IMR-90 (cell line): ENCODE data around the gene MATN3. TPM values are rescaled to one million over a fixed set of nuclear protein-coding genes. Genes with fewer than 3 reads are reported as not detected.

Experiments
- ATAC-seq: fragments of 200-7000 bp; cut with Tn5 transposase; 2 replicates; pipeline ENCODE4 v1.9.1; 2020; ENCODE audit warnings: low read depth, mild to moderate bottlenecking, moderate library complexity
- BruUV-seq: library from RNA; stranded (reverse); fragments of 400-500 nt; replicated peaks from 2 replicates; lab custom pipeline; 2021; lab: Mats Ljungman, UMichigan
- CTCF ChIA-PET: fragments of 300-600 bp; formaldehyde crosslinking; extraction: SDS; loops from one replicate; lab custom pipeline; 2021; ENCODE audit warnings: antibody characterized with exemption; lab: Yijun Ruan, JAX
- POLR2A ChIA-PET: fragments of 300-600 bp; sonication (Branson Sonifier 250); formaldehyde crosslinking; loops from one replicate; lab custom pipeline; 2022; ENCODE audit warnings: antibody characterized with exemption; ENCODE audit not compliant: unreplicated experiment; lab: Charles Lee
- DNase-seq: peaks from one replicate; pipeline ENCODE4 v3.0.0; 2013
- H2AFZ ChIP-seq: replicated peaks from 2 replicates; pipeline ENCODE3; 2013; ENCODE audit warnings: low read length, mild to moderate bottlenecking; ENCODE audit not compliant: poor library complexity
- H2AK5ac ChIP-seq: 2 replicates; pipeline ENCODE4 v1.6.1; 2013; ENCODE audit warnings: low read depth, low read length, inconsistent platforms
- H2AK9ac ChIP-seq: replicated peaks from 2 replicates; pipeline ENCODE3; 2013; ENCODE audit warnings: mild to moderate bottlenecking, low read depth, low read length, moderate library complexity; ENCODE audit not compliant: poor library complexity
- H2BK120ac ChIP-seq: 2 replicates; pipeline ENCODE4 v1.6.1; 2013; ENCODE audit warnings: low read depth, low read length, inconsistent platforms
- H2BK15ac ChIP-seq: 3 replicates; pipeline ENCODE4 v1.6.1; 2013; ENCODE audit warnings: low read depth, low read length, inconsistent platforms
- H2BK20ac ChIP-seq: 2 replicates; pipeline ENCODE4 v1.6.1; 2013; ENCODE audit warnings: low read depth, mild to moderate bottlenecking, inconsistent platforms, low read length, moderate library complexity
- H2BK5ac ChIP-seq: 2 replicates; pipeline ENCODE4 v1.6.1; 2013; ENCODE audit warnings: mild to moderate bottlenecking, low read depth, low read length, inconsistent platforms; ENCODE audit not compliant: poor library complexity, severe bottlenecking
- H3K14ac ChIP-seq: replicated peaks from 2 replicates; pipeline ENCODE4 v1.6.1; 2013; ENCODE audit warnings: low read depth, low read length, inconsistent platforms
- H3K18ac ChIP-seq: 2 replicates; pipeline ENCODE4 v1.6.1; 2013; ENCODE audit warnings: low read depth, low read length, control low read depth
- H3K23ac ChIP-seq: 2 replicates; pipeline ENCODE4 v1.6.1; 2013; ENCODE audit warnings: low read depth, low read length, inconsistent platforms
- H3K27ac ChIP-seq: 2 replicates; pipeline ENCODE4 v1.5.1; 2013; ENCODE audit warnings: mild to moderate bottlenecking, control low read depth, low read length; ENCODE audit not compliant: insufficient read depth
- H3K27me3 ChIP-seq: 2 replicates; pipeline ENCODE4 v1.6.1; 2013; ENCODE audit warnings: low read length; ENCODE audit not compliant: control insufficient read depth, insufficient read depth
- H3K36me3 ChIP-seq: 2 replicates; pipeline ENCODE4 v1.6.1; 2013; ENCODE audit warnings: low read length, mixed read lengths; ENCODE audit not compliant: control insufficient read depth, insufficient read depth
- H3K4ac ChIP-seq: 2 replicates; pipeline ENCODE4 v1.6.1; 2013; ENCODE audit warnings: low read depth, low read length, inconsistent platforms
- H3K4me1 ChIP-seq: 2 replicates; pipeline ENCODE4 v1.6.1; 2013; ENCODE audit warnings: low read length, mixed read lengths; ENCODE audit not compliant: control insufficient read depth, insufficient read depth
- H3K4me2 ChIP-seq: 2 replicates; pipeline ENCODE4 v1.6.1; 2013; ENCODE audit warnings: low read depth, mild to moderate bottlenecking, control low read depth, low read length, moderate library complexity
- H3K4me3 ChIP-seq: 2 replicates; pipeline ENCODE4 v1.5.1; 2013; ENCODE audit warnings: low read depth, mild to moderate bottlenecking, control low read depth, low read length, moderate library complexity; ENCODE audit not compliant: insufficient read depth
- H3K56ac ChIP-seq: 2 replicates; pipeline ENCODE4 v1.6.1; 2013; ENCODE audit warnings: low read length, inconsistent platforms; ENCODE audit not compliant: insufficient read depth; ENCODE audit errors: extremely low read depth
- H3K79me1 ChIP-seq, 2 experiments: 2 replicates each; pipeline ENCODE4 v1.6.1; 2013; ENCODE audit warnings: low read length in 2 of 2, inconsistent platforms in 1 of 2, low read depth in 1 of 2
- H3K9ac ChIP-seq: 2 replicates; pipeline ENCODE4 v1.6.1; 2013; ENCODE audit warnings: low read depth, low read length, control low read depth
- H3K9me1 ChIP-seq: 2 replicates; pipeline ENCODE4 v1.6.1; 2013; ENCODE audit warnings: low read length, inconsistent platforms; ENCODE audit not compliant: insufficient read depth
- H3K9me3 ChIP-seq: 2 replicates; pipeline ENCODE4 v1.6.1; 2013; ENCODE audit warnings: low read length; ENCODE audit not compliant: control insufficient read depth, insufficient read depth
- H4K20me1 ChIP-seq: 2 replicates; pipeline ENCODE4 v1.6.1; 2013; ENCODE audit warnings: low read length, inconsistent platforms; ENCODE audit not compliant: insufficient read depth
- H4K5ac ChIP-seq: 2 replicates; pipeline ENCODE4 v1.6.1; 2013; ENCODE audit warnings: mild to moderate bottlenecking, low read depth, low read length, control low read depth
- H4K8ac ChIP-seq, 2 experiments: 2 replicates each; pipeline ENCODE4 v1.6.1; 2013; ENCODE audit warnings: low read depth in 2 of 2, low read length in 2 of 2, control low read depth in 1 of 2, inconsistent platforms in 1 of 2
- H4K91ac ChIP-seq: 2 replicates; pipeline ENCODE4 v1.6.1; 2013; ENCODE audit warnings: low read depth, low read length, inconsistent platforms; ENCODE audit not compliant: insufficient read depth
- BHLHE40 ChIP-seq: fragments of 150-350 bp; IDR thresholded peaks from 2 replicates; pipeline ENCODE4 v1.6.1; 2016; ENCODE audit warnings: mild to moderate bottlenecking, low read depth, low read length
- CEBPB ChIP-seq: IDR thresholded peaks from 2 replicates; pipeline ENCODE4 v1.6.1; 2012; ENCODE audit warnings: low read depth, low read length, improper control_type of control experiment
- CHD1 ChIP-seq: IDR thresholded peaks from 2 replicates; pipeline ENCODE4 v1.6.1; 2012; ENCODE audit warnings: low read depth, low read length, improper control_type of control experiment
- CTCF ChIP-seq: conservative IDR thresholded peaks from 2 replicates; pipeline ENCODE4 v1.5.1; 2012; ENCODE audit warnings: mild to moderate bottlenecking, low read depth, low read length, improper control_type of control experiment
- ELK1 ChIP-seq: fragments of 150-350 bp; IDR thresholded peaks from 2 replicates; pipeline ENCODE4 v1.6.1; 2016; ENCODE audit warnings: low read depth, mild to moderate bottlenecking, low read length, moderate library complexity, borderline replicate concordance
- FOS ChIP-seq: fragments of 150-350 bp; IDR thresholded peaks from 2 replicates; pipeline ENCODE4 v1.6.1; 2016; ENCODE audit warnings: low read depth, low read length
- MAFK ChIP-seq: IDR thresholded peaks from 2 replicates; pipeline ENCODE4 v1.6.1; 2012; ENCODE audit warnings: low read depth, low read length, improper control_type of control experiment
- MAZ ChIP-seq: IDR thresholded peaks from 2 replicates; pipeline ENCODE4 v1.6.1; 2012; ENCODE audit warnings: low read depth, mild to moderate bottlenecking, low read length, improper control_type of control experiment, moderate library complexity, borderline replicate concordance
- MXI1 ChIP-seq: IDR thresholded peaks from 2 replicates; pipeline ENCODE4 v1.6.1; 2012; ENCODE audit warnings: low read depth, mild to moderate bottlenecking, low read length, moderate library complexity, borderline replicate concordance
- NFE2L2 ChIP-seq: fragments of 150-350 bp; IDR thresholded peaks from 2 replicates; pipeline ENCODE4 v1.6.1; 2016; ENCODE audit warnings: low read depth, mild to moderate bottlenecking, low read length
- POLR2A ChIP-seq: IDR thresholded peaks from 2 replicates; pipeline ENCODE4 v1.6.1; 2012; ENCODE audit warnings: mild to moderate bottlenecking, low read depth, low read length
- RAD21 ChIP-seq: IDR thresholded peaks from 2 replicates; pipeline ENCODE4 v1.6.1; 2012; ENCODE audit warnings: low read length, improper control_type of control experiment
- RCOR1 ChIP-seq: IDR thresholded peaks from 2 replicates; pipeline ENCODE4 v1.6.1; 2012; ENCODE audit warnings: mild to moderate bottlenecking, low read length, improper control_type of control experiment; ENCODE audit not compliant: insufficient replicate concordance
- RFX5 ChIP-seq: IDR thresholded peaks from 2 replicates; pipeline ENCODE4 v1.8.0; 2012; ENCODE audit warnings: low read depth, mild to moderate bottlenecking, low read length, moderate library complexity
- SMC3 ChIP-seq: fragments of 150-350 bp; IDR thresholded peaks from 2 replicates; pipeline ENCODE4 v1.6.1; 2016; ENCODE audit warnings: low read depth, mild to moderate bottlenecking, antibody characterized with exemption, low read length, moderate library complexity
- USF2 ChIP-seq: fragments of 150-350 bp; IDR thresholded peaks from 2 replicates; pipeline ENCODE4 v1.6.1; 2017; ENCODE audit warnings: mild to moderate bottlenecking, antibody characterized with exemption, low read length, low read depth
- WGBS, 2 experiments: methylation state at CpG; one replicate each; pipeline versions ENCODE4 v1.1.5 to v1.1.7; 2013; ENCODE audit warnings: missing lambda C conversion rate in 2 of 2; ENCODE audit not compliant: insufficient read length in 1 of 2; ENCODE audit errors: extremely low coverage in 2 of 2; 5-methylcytosine and 5-hydroxymethylcytosine counted together
- dilution Hi-C: fragments of 300-500 bp; cut with HindIII; formaldehyde crosslinking; loops from one replicate; pipeline ENCODE4 v1.14.3; 2018; ENCODE audit warnings: low sequenced_read_pairs; ENCODE audit not compliant: unreplicated experiment
- in situ Hi-C: fragments of 300-500 bp; cut with MboI; formaldehyde crosslinking; loops from 3 replicates; pipeline ENCODE4 v1.14.3; 2019; ENCODE audit warnings: low sequenced_read_pairs, inconsistent platforms, mixed read lengths
- intact Hi-C: fragments of 100-400 bp; cut with micrococcal nuclease; formaldehyde crosslinking; loops from 2 replicates; pipeline ENCODE4 v1.10.0; 2022
- polyA plus RNA-seq, 3 experiments: library from polyadenylated mRNA; depleted of rRNA; stranded (reverse); fragments of >200 nt; gene quantifications; 2 replicates each; pipeline ENCODE4 v1.2.3, GENCODE V29; 2012; ENCODE audit warnings: low replicate concordance in 1 of 3
- total RNA-seq: library from RNA; depleted of rRNA; stranded (reverse); fragments of >200 nt; gene quantifications from 2 replicates; pipeline ENCODE4 v1.2.3, GENCODE V29; 2012

MATN3 gene
- total and polyA plus RNA-seq, 2 of the 4 experiments (the other 2 are of a cell fraction) = 0.90 to 3.0 TPM

GRCh38 chr2:20005891-20006470 lies 6.5 kb downstream of the MATN3 start:
- Histone ChIP-seq H2BK15ac (no peak overlapping the region), H3K9ac (no peak overlapping the region), H3K4me1 (no peaks in the 10 kb centered on the region), H3K4me3 (no peak overlapping the region), H2AK5ac (no peak overlapping the region), H3K9me3 (no peaks in the 10 kb centered on the region), H2BK5ac (no peak overlapping the region), H3K79me1 (no peaks in the 10 kb centered on the region), H3K27me3 (peaks cover 2% of the 10 kb centered on the region), H3K14ac (no peak overlapping the region), H4K20me1 (no peaks in the 10 kb centered on the region), H2BK20ac (no peak overlapping the region), H4K8ac (no peak overlapping the region), H4K91ac (no peak overlapping the region), H3K56ac (no peak overlapping the region), H3K9me1 (no peaks in the 10 kb centered on the region; the same call in 1 of the 2 replicates), H2AFZ (peak overlapping the region; percentile 13), H3K23ac (no peak overlapping the region), H3K4ac (no peak overlapping the region), H4K5ac (no peak overlapping the region), H2AK9ac (no peak overlapping the region), H3K36me3 (no peaks in the 10 kb centered on the region; the same call in 1 of the 2 replicates), H3K18ac (no peak overlapping the region), H3K4me2 (no peak overlapping the region), H3K27ac (no peak overlapping the region), H2BK120ac (no peak overlapping the region)
- POLR2A ChIA-PET = no interaction called here
- no peak for ATAC-seq
- WGBS, 2 experiments = 75% methylated on average over 6 of the region's 17 CpGs; no CpG with 5 or more reads in 1 of the 2 experiments
- in situ Hi-C loops = no loop called here
- dilution Hi-C loops = no loop called here
- CTCF ChIA-PET = interaction anchor here (0.9 kb wide), 1 partner anchor 9 kb away, joined by 3 read pairs; no protein-coding TSS in a partner anchor
- BruUV-seq = no TSS peak
- intact Hi-C loops = no loop called here
- no peak for DNase-seq
- TF ChIP-seq NFE2L2 (no peak), CTCF (no peak), RCOR1 (no peak), RFX5 (no peak), CHD1 (no peak), USF2 (no peak), MXI1 (no peak), SMC3 (no peak), MAZ (no peak), ELK1 (no peak), BHLHE40 (no peak), CEBPB (no peak), FOS (no peak), POLR2A (no peak), RAD21 (no peak), MAFK (no peak)
